GM12878 (cell line): Measurements from ENCODE around the gene MRPL49. TPM values are rescaled to one million over a fixed set of nuclear protein-coding genes. Genes with fewer than 3 reads are reported as not detected.

ENCODE experiments used
- CBX3 ChIP-seq: fragments of 200-600 bp; sonication (generic); IDR thresholded peaks from 2 replicates; pipeline ENCODE4 v1.6.1; 2016; ENCODE audit warnings: low read depth, borderline replicate concordance
- CREM ChIP-seq: IDR thresholded peaks from 2 replicates; pipeline ENCODE4 v1.6.1; 2014; ENCODE audit warnings: antibody characterized with exemption, low read depth
- EZH2 ChIP-seq: IDR thresholded peaks from 2 replicates; pipeline ENCODE4 v1.6.1; 2012; ENCODE audit warnings: low read depth, mild to moderate bottlenecking, control low read depth, inconsistent platforms, low read length, borderline replicate concordance; ENCODE audit not compliant: control insufficient read depth
- MYC ChIP-seq: IDR thresholded peaks from 2 replicates; pipeline ENCODE4 v1.6.1; 2011; ENCODE audit warnings: mild to moderate bottlenecking, low read length, moderate library complexity, inconsistent platforms; ENCODE audit not compliant: insufficient read depth, insufficient replicate concordance, insufficient read length, severe bottlenecking
- NFXL1 ChIP-seq: fragments of 450-650 bp; IDR thresholded peaks from 2 replicates; pipeline ENCODE4 v1.6.1; 2017; ENCODE audit warnings: antibody characterized with exemption, mild to moderate bottlenecking, borderline replicate concordance
- NFYB ChIP-seq: IDR thresholded peaks from 2 replicates; pipeline ENCODE4 v1.6.1; 2011; ENCODE audit warnings: low read depth, mild to moderate bottlenecking, low read length, improper control_type of control experiment, moderate library complexity; ENCODE audit not compliant: insufficient read depth
- NR2C2 ChIP-seq: IDR thresholded peaks from 2 replicates; pipeline ENCODE4 v1.6.1; 2011; ENCODE audit warnings: borderline replicate concordance, low read depth; ENCODE audit not compliant: control insufficient read depth, insufficient read length
- SMAD5 ChIP-seq: IDR thresholded peaks from 2 replicates; pipeline ENCODE4 v1.6.1; 2016; ENCODE audit warnings: antibody characterized with exemption, low read depth
- SMC3 ChIP-seq: IDR thresholded peaks from 2 replicates; pipeline ENCODE4 v1.6.1; 2011; ENCODE audit warnings: low read length, improper control_type of control experiment, borderline replicate concordance
- TAF1 ChIP-seq: IDR thresholded peaks from 2 replicates; pipeline ENCODE4 v1.6.1; 2011; ENCODE audit warnings: mild to moderate bottlenecking, low read depth, low read length, borderline replicate concordance
- WRNIP1 ChIP-seq: IDR thresholded peaks from 2 replicates; pipeline ENCODE4 v1.6.1; 2011; ENCODE audit warnings: low read depth, low read length, improper control_type of control experiment, borderline replicate concordance
- ZBED1 ChIP-seq: IDR thresholded peaks from 2 replicates; pipeline ENCODE4 v1.6.1; 2016; ENCODE audit warnings: borderline replicate concordance
- polyA plus RNA-seq, 11 experiments: library from polyadenylated mRNA; depleted of rRNA in 4 of 11; unstranded in 6 of 11; stranded (reverse) in 5 of 11; fragments of >200 nt; fragmentation: Nextera tagmentation in 4 of 11; fragmentation: Illumina TruSeq in 1 of 11; extraction: Ambion mirVana in 4 of 11; extraction: Trizol in 1 of 11; gene quantifications; 1 replicate in 1 of 11; 2 replicates in 10 of 11; pipeline versions ENCODE4 v1.2.1 to v1.2.3, GENCODE V29; 2011 to 2016; ENCODE audit warnings: inconsistent platforms in 2 of 11, missing spikeins in 2 of 11, low read depth in 1 of 11
- total RNA-seq, 4 experiments: library from RNA; depleted of rRNA in 3 of 4; stranded (reverse); fragments of >200 nt in 3 of 4; fragmentation: Illumina TruSeq in 1 of 4; extraction: Trizol in 1 of 4; gene quantifications; 2 replicates each; pipeline versions ENCODE4 v1.2.1 to v1.2.3, GENCODE V29; 2013 to 2021
- TF ChIP-seq, protein P1 (sequence below): IDR thresholded peaks from 2 replicates; pipeline ENCODE4 v1.6.1; 2011; ENCODE audit warnings: mild to moderate bottlenecking, low read depth, low read length, moderate library complexity; ENCODE audit not compliant: insufficient replicate concordance
- TF ChIP-seq, protein P2 (sequence below): fragments of 450-650 bp; IDR thresholded peaks from 2 replicates; pipeline ENCODE4 v1.6.1; 2016; ENCODE audit warnings: mild to moderate bottlenecking
- TF ChIP-seq, protein P3 (sequence below): fragments of 150-350 bp; IDR thresholded peaks from 2 replicates; pipeline ENCODE4 v1.6.1; 2014; ENCODE audit warnings: mild to moderate bottlenecking, low read depth, low read length
- TF ChIP-seq, protein P4 (sequence below): fragments of 450-650 bp; IDR thresholded peaks from 2 replicates; pipeline ENCODE4 v1.6.1; 2017; ENCODE audit warnings: mild to moderate bottlenecking, moderate library complexity
- TF ChIP-seq, protein P5 (sequence below): fragments of 450-650 bp; IDR thresholded peaks from 2 replicates; pipeline ENCODE4 v1.6.1; 2017; ENCODE audit warnings: mild to moderate bottlenecking

MRPL49 gene
- total and polyA plus RNA-seq, 10 of the 15 experiments (the other 5 are each of a cell fraction or from before 2014, with no cell fraction given), result 42.0 to 116 (median 71.7) TPM

DNA sequence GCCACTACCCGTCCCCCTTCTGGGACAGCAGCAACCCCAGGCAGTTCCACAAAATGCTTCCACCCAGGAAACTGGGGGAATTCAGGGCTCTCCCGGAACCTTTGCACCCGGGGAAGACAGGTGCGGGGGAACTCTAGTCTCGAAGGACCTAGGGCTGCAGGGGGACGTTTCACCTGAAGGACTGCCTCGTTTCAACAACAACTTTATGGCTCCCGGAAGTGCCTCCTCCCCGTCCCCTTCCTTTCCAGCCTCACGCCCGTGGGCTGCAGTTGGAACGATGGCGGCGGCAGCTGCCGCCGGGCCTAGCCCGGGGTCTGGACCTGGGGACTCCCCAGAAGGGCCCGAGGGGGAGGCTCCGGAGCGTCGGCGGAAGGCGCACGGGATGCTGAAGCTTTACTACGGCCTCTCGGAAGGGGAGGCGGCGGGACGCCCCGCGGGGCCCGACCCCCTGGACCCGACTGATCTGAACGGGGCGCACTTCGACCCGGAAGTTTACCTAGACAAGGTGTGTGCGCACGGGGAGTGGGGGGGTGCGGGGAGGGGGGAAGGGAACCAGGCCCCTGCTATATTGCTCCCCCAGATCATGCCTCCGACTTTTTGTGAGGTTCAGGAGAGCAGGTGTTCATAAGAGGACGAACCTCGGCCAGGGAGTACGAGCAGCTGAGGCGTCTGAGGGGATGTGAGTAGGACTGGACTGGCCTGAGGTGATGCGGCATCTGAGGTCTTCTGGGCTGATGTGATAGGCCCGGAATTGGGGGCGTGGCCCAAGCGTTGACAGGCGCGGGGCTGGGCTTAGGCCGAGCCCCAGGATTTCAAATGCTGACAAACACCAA is 25.9 kb upstream of the MRPL49 start, which contains the start of gene VPS51 (continued):
- TF ChIP-seq CREM, result peak; percentile 91
- TF ChIP-seq, protein P1, sequence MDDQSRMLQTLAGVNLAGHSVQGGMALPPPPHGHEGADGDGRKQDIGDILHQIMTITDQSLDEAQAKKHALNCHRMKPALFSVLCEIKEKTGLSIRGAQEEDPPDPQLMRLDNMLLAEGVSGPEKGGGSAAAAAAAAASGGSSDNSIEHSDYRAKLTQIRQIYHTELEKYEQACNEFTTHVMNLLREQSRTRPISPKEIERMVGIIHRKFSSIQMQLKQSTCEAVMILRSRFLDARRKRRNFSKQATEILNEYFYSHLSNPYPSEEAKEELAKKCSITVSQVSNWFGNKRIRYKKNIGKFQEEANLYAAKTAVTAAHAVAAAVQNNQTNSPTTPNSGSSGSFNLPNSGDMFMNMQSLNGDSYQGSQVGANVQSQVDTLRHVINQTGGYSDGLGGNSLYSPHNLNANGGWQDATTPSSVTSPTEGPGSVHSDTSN, result peak; percentile 46
- TF ChIP-seq TAF1, result peak; percentile 96
- TF ChIP-seq SMC3, result no peak
- TF ChIP-seq ZBED1, result 0 out of 2 replicates have a peak, but pooled peaks have one; percentile 51
- TF ChIP-seq NFYB, result peak; percentile 43; the same call in 1 of the 2 replicates
- no peak for TF ChIP-seq NFXL1
- peak; percentile 66 for TF ChIP-seq MYC
- TF ChIP-seq WRNIP1, result peak; percentile 99
- no peak for TF ChIP-seq EZH2
- no peak for TF ChIP-seq CBX3
- TF ChIP-seq, protein P2, sequence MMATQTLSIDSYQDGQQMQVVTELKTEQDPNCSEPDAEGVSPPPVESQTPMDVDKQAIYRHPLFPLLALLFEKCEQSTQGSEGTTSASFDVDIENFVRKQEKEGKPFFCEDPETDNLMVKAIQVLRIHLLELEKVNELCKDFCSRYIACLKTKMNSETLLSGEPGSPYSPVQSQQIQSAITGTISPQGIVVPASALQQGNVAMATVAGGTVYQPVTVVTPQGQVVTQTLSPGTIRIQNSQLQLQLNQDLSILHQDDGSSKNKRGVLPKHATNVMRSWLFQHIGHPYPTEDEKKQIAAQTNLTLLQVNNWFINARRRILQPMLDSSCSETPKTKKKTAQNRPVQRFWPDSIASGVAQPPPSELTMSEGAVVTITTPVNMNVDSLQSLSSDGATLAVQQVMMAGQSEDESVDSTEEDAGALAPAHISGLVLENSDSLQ, result peak; percentile 77; the same call in 1 of the 2 replicates
- TF ChIP-seq SMAD5, result peak; percentile 80; the same call in 1 of the 2 replicates
- TF ChIP-seq, protein P3, sequence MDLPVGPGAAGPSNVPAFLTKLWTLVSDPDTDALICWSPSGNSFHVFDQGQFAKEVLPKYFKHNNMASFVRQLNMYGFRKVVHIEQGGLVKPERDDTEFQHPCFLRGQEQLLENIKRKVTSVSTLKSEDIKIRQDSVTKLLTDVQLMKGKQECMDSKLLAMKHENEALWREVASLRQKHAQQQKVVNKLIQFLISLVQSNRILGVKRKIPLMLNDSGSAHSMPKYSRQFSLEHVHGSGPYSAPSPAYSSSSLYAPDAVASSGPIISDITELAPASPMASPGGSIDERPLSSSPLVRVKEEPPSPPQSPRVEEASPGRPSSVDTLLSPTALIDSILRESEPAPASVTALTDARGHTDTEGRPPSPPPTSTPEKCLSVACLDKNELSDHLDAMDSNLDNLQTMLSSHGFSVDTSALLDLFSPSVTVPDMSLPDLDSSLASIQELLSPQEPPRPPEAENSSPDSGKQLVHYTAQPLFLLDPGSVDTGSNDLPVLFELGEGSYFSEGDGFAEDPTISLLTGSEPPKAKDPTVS, result peak; percentile 88
- TF ChIP-seq, protein P4, sequence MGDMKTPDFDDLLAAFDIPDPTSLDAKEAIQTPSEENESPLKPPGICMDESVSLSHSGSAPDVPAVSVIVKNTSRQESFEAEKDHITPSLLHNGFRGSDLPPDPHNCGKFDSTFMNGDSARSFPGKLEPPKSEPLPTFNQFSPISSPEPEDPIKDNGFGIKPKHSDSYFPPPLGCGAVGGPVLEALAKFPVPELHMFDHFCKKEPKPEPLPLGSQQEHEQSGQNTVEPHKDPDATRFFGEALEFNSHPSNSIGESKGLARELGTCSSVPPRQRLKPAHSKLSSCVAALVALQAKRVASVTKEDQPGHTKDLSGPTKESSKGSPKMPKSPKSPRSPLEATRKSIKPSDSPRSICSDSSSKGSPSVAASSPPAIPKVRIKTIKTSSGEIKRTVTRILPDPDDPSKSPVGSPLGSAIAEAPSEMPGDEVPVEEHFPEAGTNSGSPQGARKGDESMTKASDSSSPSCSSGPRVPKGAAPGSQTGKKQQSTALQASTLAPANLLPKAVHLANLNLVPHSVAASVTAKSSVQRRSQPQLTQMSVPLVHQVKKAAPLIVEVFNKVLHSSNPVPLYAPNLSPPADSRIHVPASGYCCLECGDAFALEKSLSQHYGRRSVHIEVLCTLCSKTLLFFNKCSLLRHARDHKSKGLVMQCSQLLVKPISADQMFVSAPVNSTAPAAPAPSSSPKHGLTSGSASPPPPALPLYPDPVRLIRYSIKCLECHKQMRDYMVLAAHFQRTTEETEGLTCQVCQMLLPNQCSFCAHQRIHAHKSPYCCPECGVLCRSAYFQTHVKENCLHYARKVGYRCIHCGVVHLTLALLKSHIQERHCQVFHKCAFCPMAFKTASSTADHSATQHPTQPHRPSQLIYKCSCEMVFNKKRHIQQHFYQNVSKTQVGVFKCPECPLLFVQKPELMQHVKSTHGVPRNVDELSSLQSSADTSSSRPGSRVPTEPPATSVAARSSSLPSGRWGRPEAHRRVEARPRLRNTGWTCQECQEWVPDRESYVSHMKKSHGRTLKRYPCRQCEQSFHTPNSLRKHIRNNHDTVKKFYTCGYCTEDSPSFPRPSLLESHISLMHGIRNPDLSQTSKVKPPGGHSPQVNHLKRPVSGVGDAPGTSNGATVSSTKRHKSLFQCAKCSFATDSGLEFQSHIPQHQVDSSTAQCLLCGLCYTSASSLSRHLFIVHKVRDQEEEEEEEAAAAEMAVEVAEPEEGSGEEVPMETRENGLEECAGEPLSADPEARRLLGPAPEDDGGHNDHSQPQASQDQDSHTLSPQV, result peak; percentile 64; the same call in 1 of the 2 replicates
- TF ChIP-seq, protein P5, sequence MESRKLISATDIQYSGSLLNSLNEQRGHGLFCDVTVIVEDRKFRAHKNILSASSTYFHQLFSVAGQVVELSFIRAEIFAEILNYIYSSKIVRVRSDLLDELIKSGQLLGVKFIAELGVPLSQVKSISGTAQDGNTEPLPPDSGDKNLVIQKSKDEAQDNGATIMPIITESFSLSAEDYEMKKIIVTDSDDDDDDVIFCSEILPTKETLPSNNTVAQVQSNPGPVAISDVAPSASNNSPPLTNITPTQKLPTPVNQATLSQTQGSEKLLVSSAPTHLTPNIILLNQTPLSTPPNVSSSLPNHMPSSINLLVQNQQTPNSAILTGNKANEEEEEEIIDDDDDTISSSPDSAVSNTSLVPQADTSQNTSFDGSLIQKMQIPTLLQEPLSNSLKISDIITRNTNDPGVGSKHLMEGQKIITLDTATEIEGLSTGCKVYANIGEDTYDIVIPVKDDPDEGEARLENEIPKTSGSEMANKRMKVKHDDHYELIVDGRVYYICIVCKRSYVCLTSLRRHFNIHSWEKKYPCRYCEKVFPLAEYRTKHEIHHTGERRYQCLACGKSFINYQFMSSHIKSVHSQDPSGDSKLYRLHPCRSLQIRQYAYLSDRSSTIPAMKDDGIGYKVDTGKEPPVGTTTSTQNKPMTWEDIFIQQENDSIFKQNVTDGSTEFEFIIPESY, result peak; percentile 76; the same call in 1 of the 2 replicates
- no peak for TF ChIP-seq NR2C2
